Measurements from ENCODE around the gene MOSMO.
A peak's percentile ranks its signal among the peaks of the same experiment; 100 is the strongest.

Gene MOSMO

GRCh38 chr16:21973945-21974344, 34.0 kb upstream of the MOSMO start:
- H3K36me3 Mint-ChIP-seq (ENCODE audit: low read depth), result peaks cover 44% of the 10 kb centered on the region
- no peak overlapping the region for H3K4me3 Mint-ChIP-seq
- H3K4me1 Mint-ChIP-seq, result peaks cover 5% of the 10 kb centered on the region
- no peak overlapping the region for H3K27ac Mint-ChIP-seq
- TF ChIP-seq CTCF (IDR thresholded peaks at IDR 0.05), result no peak
- peaks cover 4% of the 10 kb centered on the region for H3K27me3 Mint-ChIP-seq (ENCODE audit: low read depth, poor library complexity)
- no peak for DNase-seq
- no peaks in the 10 kb centered on the region for H3K9me3 Mint-ChIP-seq

- TF ChIP-seq CTCF (IDR thresholded peaks at IDR 0.05), result no peak
- no peak overlapping the region for H3K4me3 Mint-ChIP-seq
- H3K27me3 Mint-ChIP-seq (ENCODE audit: low read depth, poor library complexity), result no peaks in the 10 kb centered on the region
- H3K4me1 Mint-ChIP-seq, result no peaks in the 10 kb centered on the region
- no peak for DNase-seq
- peaks cover 64% of the 10 kb centered on the region for H3K36me3 Mint-ChIP-seq (ENCODE audit: low read depth)
- H3K27ac Mint-ChIP-seq, result no peak overlapping the region
- H3K9me3 Mint-ChIP-seq, result no peaks in the 10 kb centered on the region
These were observed 27.9 kb upstream of the MOSMO start for GRCh38 chr16:21980032-21980431.

- no peak overlapping the region for H3K27ac Mint-ChIP-seq
- no peak for TF ChIP-seq CTCF (IDR thresholded peaks at IDR 0.05)
- no peaks in the 10 kb centered on the region for H3K9me3 Mint-ChIP-seq
- no peak for DNase-seq
- H3K27me3 Mint-ChIP-seq (ENCODE audit: low read depth, poor library complexity), result no peaks in the 10 kb centered on the region
- H3K36me3 Mint-ChIP-seq (ENCODE audit: low read depth), result peaks cover 68% of the 10 kb centered on the region
- no peaks in the 10 kb centered on the region for H3K4me1 Mint-ChIP-seq
- H3K4me3 Mint-ChIP-seq, result no peak overlapping the region
These were observed 25.8 kb upstream of the MOSMO start for GRCh38 chr16:21982108-21982507.

- DNase-seq, result no peak
- Mint-ChIP-seq H3K9me3 (no peaks in the 10 kb centered on the region), H3K27ac (no peak overlapping the region), H3K4me3 (no peak overlapping the region), H3K36me3 (ENCODE audit: low read depth) (peaks cover 56% of the 10 kb centered on the region), H3K4me1 (no peaks in the 10 kb centered on the region), H3K27me3 (ENCODE audit: low read depth, poor library complexity) (no peaks in the 10 kb centered on the region)
- TF ChIP-seq CTCF (IDR thresholded peaks at IDR 0.05), result no peak
These were observed 23.8 kb upstream of the MOSMO start for GRCh38 chr16:21984062-21984461.

GRCh38 chr16:21985524-21985923, 22.4 kb upstream of the MOSMO start:
- peaks cover 42% of the 10 kb centered on the region for H3K36me3 Mint-ChIP-seq (ENCODE audit: low read depth)
- peaks cover 12% of the 10 kb centered on the region for H3K4me1 Mint-ChIP-seq
- DNase-seq, result no peak
- TF ChIP-seq CTCF (IDR thresholded peaks at IDR 0.05), result no peak
- H3K4me3 Mint-ChIP-seq, result no peak overlapping the region
- no peaks in the 10 kb centered on the region for H3K27me3 Mint-ChIP-seq (ENCODE audit: low read depth, poor library complexity)
- no peak overlapping the region for H3K27ac Mint-ChIP-seq
- no peaks in the 10 kb centered on the region for H3K9me3 Mint-ChIP-seq

- TF ChIP-seq CTCF (IDR thresholded peaks at IDR 0.05), result no peak
- H3K27me3 Mint-ChIP-seq (ENCODE audit: low read depth, poor library complexity), result no peaks in the 10 kb centered on the region
- H3K4me1 Mint-ChIP-seq, result peaks cover 19% of the 10 kb centered on the region
- peaks cover 31% of the 10 kb centered on the region for H3K36me3 Mint-ChIP-seq (ENCODE audit: low read depth)
- H3K9me3 Mint-ChIP-seq, result no peaks in the 10 kb centered on the region
- H3K27ac Mint-ChIP-seq, result peak overlapping the region; percentile 16
- H3K4me3 Mint-ChIP-seq, result no peak overlapping the region
- no peak for DNase-seq
These were observed 21.1 kb upstream of the MOSMO start for GRCh38 chr16:21986692-21987246.
